LHCN-M2 (cell line): ENCODE data around the gene OR10H4. TPM values are rescaled to one million over a fixed set of nuclear protein-coding genes. Genes with fewer than 3 reads are reported as not detected.
"Not testable (repeated sequence)": the region's sequence is repeated elsewhere in the genome, so short reads cannot be mapped to it uniquely, and the experiment has no call there.

Experiments used
- DNase-seq: peaks from one replicate; pipeline ENCODE4 v3.0.0-alpha.2; 2012; ENCODE audit warnings: low read depth
- total RNA-seq: library from RNA; depleted of rRNA; stranded (reverse); fragments of >200 nt; gene quantifications from 2 replicates; pipeline ENCODE4 v1.2.3, GENCODE V29; 2014

The OR10H4 gene
- total RNA-seq, 1 experiment from 2014 or later: not detected

- no peak for DNase-seq
Measured at GRCh38 chr19:15937771-15938170, 11.0 kb upstream of the OR10H4 start.

GRCh38 chr19:15944401-15944800 lies 4.4 kb upstream of the OR10H4 start:
- no peak for DNase-seq

- DNase-seq: no peak
Measured at GRCh38 chr19:15945301-15945700, 3.5 kb upstream of the OR10H4 start.

- DNase-seq: no peak
Measured at GRCh38 chr19:15954820-15955219, 6.0 kb downstream of the OR10H4 start.

GRCh38 chr19:15962319-15962718 lies 13.5 kb downstream of the OR10H4 start:
- no peak for DNase-seq

- DNase-seq: no peak
Measured at GRCh38 chr19:15964231-15964630, 15.4 kb downstream of the OR10H4 start.

GRCh38 chr19:15971224-15971780 lies 22.5 kb downstream of the OR10H4 start:
- no peak for DNase-seq

GRCh38 chr19:15972043-15972442 lies 23.2 kb downstream of the OR10H4 start:
- DNase-seq: not testable (repeated sequence)

GRCh38 chr19:15974856-15975255 lies 26.0 kb downstream of the OR10H4 start:
- no peak for DNase-seq

GRCh38 chr19:15976836-15977689 lies 28.3 kb downstream of the OR10H4 start:
- DNase-seq: no peak

GRCh38 chr19:15977690-15978089 lies 28.9 kb downstream of the OR10H4 start:
- DNase-seq: no peak

GRCh38 chr19:15979293-15979692 lies 30.5 kb downstream of the OR10H4 start:
- DNase-seq: no peak

GRCh38 chr19:15985831-15986230 lies 37.0 kb downstream of the OR10H4 start:
- not testable (repeated sequence) for DNase-seq

GRCh38 chr19:15986701-15987100 lies 37.9 kb downstream of the OR10H4 start:
- DNase-seq: no peak

- no peak for DNase-seq
Measured at GRCh38 chr19:15989889-15990288, 41.1 kb downstream of the OR10H4 start.

GRCh38 chr19:15991602-15992001 lies 42.8 kb downstream of the OR10H4 start:
- DNase-seq: no peak

GRCh38 chr19:15992014-15992413 lies 43.2 kb downstream of the OR10H4 start:
- no peak for DNase-seq

GRCh38 chr19:15995536-15995935 lies 46.7 kb downstream of the OR10H4 start:
- DNase-seq: peak; percentile 14

GRCh38 chr19:15998166-15998565 lies 49.4 kb downstream of the OR10H4 start:
- no peak for DNase-seq
